AG04450 (cell line): ENCODE measurements around the gene ADGRD2. TPM values are rescaled to one million over a fixed set of nuclear protein-coding genes. Genes with fewer than 3 reads are reported as not detected.

Experiments
- CTCF ChIA-PET: fragments of 300-600, 350-600 bp; formaldehyde crosslinking; extraction: SDS; loops from one replicate; lab custom pipeline; 2022; ENCODE audit warnings: antibody characterized with exemption, inconsistent platforms; lab: Charles Lee
- POLR2A ChIA-PET: fragments of 350-600 bp; formaldehyde crosslinking; extraction: SDS; loops from one replicate; lab custom pipeline; 2021; ENCODE audit warnings: antibody characterized with exemption, inconsistent platforms; lab: Yijun Ruan, JAX
- DNase-seq: peaks from one replicate; pipeline ENCODE4 v3.0.0-alpha.2; 2011; ENCODE audit warnings: low read depth, low spot score
- H3K27ac ChIP-seq: one replicate; pipeline ENCODE4 v1.5.1; 2012; ENCODE audit warnings: low read depth, low read length, control low read depth
- H3K27me3 ChIP-seq: one replicate; pipeline ENCODE4 v1.6.0; 2012; ENCODE audit warnings: low read length; ENCODE audit not compliant: control insufficient read depth, insufficient read depth
- H3K4me3 ChIP-seq: 2 replicates; pipeline ENCODE4 v1.5.1; 2011; ENCODE audit warnings: mild to moderate bottlenecking, low read depth, low read length, control low read depth
- H3K9me3 ChIP-seq: 2 replicates; pipeline ENCODE4 v1.5.1; 2012; ENCODE audit warnings: low read length; ENCODE audit not compliant: control insufficient read depth, insufficient read depth
- polyA plus RNA-seq: library from polyadenylated mRNA; depleted of rRNA; stranded (reverse); fragments of >200 nt; gene quantifications from 2 replicates; pipeline ENCODE4 v1.2.3, GENCODE V29; 2011
- TF ChIP-seq, protein P1 (sequence below): IDR thresholded peaks from 2 replicates; pipeline ENCODE4 v1.5.1; 2011; ENCODE audit warnings: low read depth, low read length, control low read depth, inconsistent platforms

ADGRD2 gene
- polyA plus RNA-seq, 1 experiment, result not detected

DNA sequence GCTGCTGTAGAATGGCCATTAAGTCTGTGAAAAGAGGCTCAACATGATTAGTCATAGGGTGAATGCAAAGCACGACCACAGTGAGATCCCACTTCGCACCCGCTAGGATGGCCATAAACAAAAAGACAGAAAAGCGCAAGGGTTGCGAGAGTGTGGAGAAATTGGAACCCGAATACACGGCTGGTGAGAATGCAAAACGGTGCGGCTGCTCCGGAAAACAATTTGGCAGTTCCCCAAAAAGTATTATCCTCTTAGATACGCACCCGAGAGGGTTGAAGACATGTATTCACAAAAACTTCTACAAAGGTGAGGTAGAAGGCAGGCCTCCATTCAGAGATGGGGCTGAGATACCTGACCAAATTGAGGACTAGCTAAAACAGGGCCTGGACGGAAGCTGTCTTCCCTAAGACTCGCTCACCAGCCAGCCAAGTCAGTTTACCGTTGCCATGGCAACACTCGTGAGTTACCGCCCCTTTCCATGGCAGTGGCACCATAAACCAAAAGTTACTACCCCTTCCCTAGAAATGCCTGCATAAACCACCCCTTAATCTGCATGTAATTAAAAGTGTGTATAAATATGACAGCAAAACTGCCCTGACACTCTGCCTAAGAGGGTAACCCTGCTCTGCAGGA, 34.3 kb upstream of the ADGRD2 start:
- no peak overlapping the region for H3K4me3 ChIP-seq
- ChIA-PET CTCF (interaction anchor here (1.1 to 4.0 kb wide), 4 partner anchors 23 to 123 kb away, joined by 3 to 22 read pairs (median 4); no protein-coding TSS in a partner anchor), POLR2A (no interaction called here)
- no peak overlapping the region for H3K27ac ChIP-seq
- H3K9me3 ChIP-seq, result peaks cover 5% of the 10 kb centered on the region; the same call in 1 of the 2 replicates
- TF ChIP-seq, protein P1, sequence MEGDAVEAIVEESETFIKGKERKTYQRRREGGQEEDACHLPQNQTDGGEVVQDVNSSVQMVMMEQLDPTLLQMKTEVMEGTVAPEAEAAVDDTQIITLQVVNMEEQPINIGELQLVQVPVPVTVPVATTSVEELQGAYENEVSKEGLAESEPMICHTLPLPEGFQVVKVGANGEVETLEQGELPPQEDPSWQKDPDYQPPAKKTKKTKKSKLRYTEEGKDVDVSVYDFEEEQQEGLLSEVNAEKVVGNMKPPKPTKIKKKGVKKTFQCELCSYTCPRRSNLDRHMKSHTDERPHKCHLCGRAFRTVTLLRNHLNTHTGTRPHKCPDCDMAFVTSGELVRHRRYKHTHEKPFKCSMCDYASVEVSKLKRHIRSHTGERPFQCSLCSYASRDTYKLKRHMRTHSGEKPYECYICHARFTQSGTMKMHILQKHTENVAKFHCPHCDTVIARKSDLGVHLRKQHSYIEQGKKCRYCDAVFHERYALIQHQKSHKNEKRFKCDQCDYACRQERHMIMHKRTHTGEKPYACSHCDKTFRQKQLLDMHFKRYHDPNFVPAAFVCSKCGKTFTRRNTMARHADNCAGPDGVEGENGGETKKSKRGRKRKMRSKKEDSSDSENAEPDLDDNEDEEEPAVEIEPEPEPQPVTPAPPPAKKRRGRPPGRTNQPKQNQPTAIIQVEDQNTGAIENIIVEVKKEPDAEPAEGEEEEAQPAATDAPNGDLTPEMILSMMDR, result no peak
- no peak for DNase-seq
- no peaks in the 10 kb centered on the region for H3K27me3 ChIP-seq

DNA sequence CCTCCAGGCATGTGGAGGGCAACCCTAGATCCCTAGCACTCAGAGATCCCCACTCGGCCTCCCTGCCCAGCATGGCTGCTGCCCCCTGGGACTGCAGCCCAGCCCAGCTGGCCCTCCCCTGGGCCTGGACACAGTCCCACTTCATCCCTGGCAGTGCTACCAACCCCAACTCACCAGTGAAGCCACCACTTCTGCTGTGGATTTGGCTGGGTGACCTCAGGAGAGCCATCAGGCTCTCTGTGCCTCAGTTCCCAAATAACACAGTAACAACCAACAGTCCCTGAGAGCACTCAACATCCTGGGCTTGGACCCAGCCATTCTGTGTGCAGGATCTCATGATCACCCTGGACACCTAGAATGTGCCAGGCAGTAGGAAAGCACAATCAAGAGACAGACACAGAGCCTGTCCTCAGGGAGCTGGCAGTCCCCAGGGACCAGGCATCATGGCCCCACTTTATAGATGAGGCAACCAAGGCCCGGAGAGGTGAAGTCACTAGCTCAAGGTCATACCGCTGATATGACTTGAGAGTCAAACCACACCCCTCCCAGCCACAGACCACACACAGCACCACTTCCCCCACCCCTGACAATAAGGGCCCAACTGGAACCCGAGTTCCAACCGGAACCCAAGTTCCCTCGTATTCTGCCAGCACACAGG, 30.3 kb upstream of the ADGRD2 start:
- TF ChIP-seq, protein P1, result no peak
- POLR2A ChIA-PET, result no interaction called here
- H3K9me3 ChIP-seq, result peaks cover 5% of the 10 kb centered on the region; the same call in 1 of the 2 replicates
- H3K27ac ChIP-seq, result no peak overlapping the region
- DNase-seq, result no peak
- peaks cover 8% of the 10 kb centered on the region for H3K27me3 ChIP-seq
- H3K4me3 ChIP-seq, result no peak overlapping the region
- CTCF ChIA-PET, result interaction anchor here (0.6 to 5.9 kb wide), 14 partner anchors 10 to 928 kb away, joined by 3 to 139 read pairs (median 3); no protein-coding TSS in a partner anchor

DNA sequence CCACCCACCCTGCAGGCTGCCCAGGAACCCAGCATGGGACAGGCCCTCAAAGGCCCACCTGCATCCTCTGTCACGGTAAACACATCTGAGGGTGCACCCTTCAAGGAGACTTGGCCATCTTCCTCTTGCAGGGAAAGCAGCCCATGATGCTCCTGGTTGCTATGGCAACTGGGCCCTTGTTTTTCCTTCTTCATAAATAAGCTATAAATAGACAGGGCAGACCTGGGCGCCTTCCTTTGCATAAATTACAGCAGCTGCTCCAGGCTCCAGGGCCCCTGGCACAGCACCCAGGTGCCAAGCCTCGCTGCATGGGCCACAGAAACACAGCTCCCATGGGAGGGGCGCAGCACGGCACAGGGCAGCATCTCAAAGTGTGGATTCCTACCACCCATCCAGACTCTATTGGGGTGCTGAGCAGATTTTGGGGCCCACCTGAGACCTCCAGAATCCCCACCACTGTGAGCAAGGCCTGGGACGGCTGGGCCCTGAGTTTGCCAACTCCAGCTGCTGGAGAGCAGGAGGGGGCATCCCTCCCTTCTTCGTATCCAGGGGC, 29.2 kb upstream of the ADGRD2 start:
- H3K27ac ChIP-seq, result no peak overlapping the region
- ChIA-PET POLR2A (interaction anchor here (0.7 kb wide), 1 partner anchor 81 kb away, joined by 3 read pairs; no protein-coding TSS in a partner anchor), CTCF (interaction anchor here (0.6 to 5.9 kb wide), 9 partner anchors 9 to 290 kb away, joined by 3 to 139 read pairs (median 6); no protein-coding TSS in a partner anchor)
- no peak overlapping the region for H3K4me3 ChIP-seq
- peaks cover 8% of the 10 kb centered on the region for H3K27me3 ChIP-seq
- H3K9me3 ChIP-seq, result no peaks in the 10 kb centered on the region
- TF ChIP-seq, protein P1, result no peak
- DNase-seq, result no peak

DNA sequence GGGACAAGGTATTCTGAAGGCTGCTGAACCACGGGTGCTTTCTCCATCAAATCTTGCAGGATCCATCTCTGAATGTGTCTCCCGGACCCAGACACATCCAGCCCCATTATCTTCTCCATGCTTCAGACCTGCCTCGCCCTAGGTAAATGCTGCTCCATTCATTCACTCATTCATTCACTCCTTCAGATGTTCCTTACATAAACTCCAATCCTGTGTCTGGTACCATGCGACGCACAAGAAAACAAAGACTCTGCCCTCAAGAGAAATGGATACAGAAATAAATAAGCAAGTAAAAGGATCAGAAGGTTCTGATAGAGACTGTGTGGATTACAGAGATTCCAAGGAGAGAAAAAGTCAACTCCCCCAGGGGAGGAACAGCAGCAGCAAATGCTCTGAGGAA, 27.1 kb upstream of the ADGRD2 start:
- POLR2A ChIA-PET, result no interaction called here

More for the DNA sequence above, 27.1 kb upstream of the ADGRD2 start:
- Histone ChIP-seq H3K27me3 (peaks cover 8% of the 10 kb centered on the region), H3K9me3 (no peaks in the 10 kb centered on the region), H3K4me3 (no peak overlapping the region), H3K27ac (no peak overlapping the region)
- DNase-seq, result no peak
- TF ChIP-seq, protein P1, result no peak
- CTCF ChIA-PET, result no interaction called here
